ENCODE results near the gene SLC39A2.
"Not testable (repeated sequence)": the region's sequence is repeated elsewhere in the genome, so short reads cannot be mapped to it uniquely, and the experiment has no call there.

Gene SLC39A2

GRCh38 chr14:21025371-21026273 is 26.5 kb downstream of the SLC39A2 start:
- no peak for DNase-seq (ENCODE audit: low read depth)

GRCh38 chr14:21026274-21026987 is 27.3 kb downstream of the SLC39A2 start:
- no peak for DNase-seq (ENCODE audit: low read depth)

- DNase-seq (ENCODE audit: low read depth) = no peak
Measured at GRCh38 chr14:21026988-21027315, 27.9 kb downstream of the SLC39A2 start.

GRCh38 chr14:21029917-21030316 is 30.8 kb downstream of the SLC39A2 start, which contains the start of gene TPPP2:
TSS of gene TPPP2 (plus strand) at chr14:21030217. CDS start at chr14:21030582, 365 bp downstream.
- no peak for DNase-seq (ENCODE audit: low read depth)

GRCh38 chr14:21030531-21030930 is 31.4 kb downstream of the SLC39A2 start:
- DNase-seq (ENCODE audit: low read depth) = no peak

GRCh38 chr14:21032326-21033132 is 33.4 kb downstream of the SLC39A2 start:
- no peak for DNase-seq (ENCODE audit: low read depth)

- no peak for DNase-seq (ENCODE audit: low read depth)
Measured at GRCh38 chr14:21033133-21033698, 34.1 kb downstream of the SLC39A2 start.

GRCh38 chr14:21034707-21035106 is 35.6 kb downstream of the SLC39A2 start, which contains the start of gene RNASE13:
TSS of gene RNASE13 (minus strand) at chr14:21034807. CDS start at chr14:21034288, 519 bp downstream.
- DNase-seq (ENCODE audit: low read depth) = no peak

- no peak for DNase-seq (ENCODE audit: low read depth)
Measured at GRCh38 chr14:21036751-21037150, 37.7 kb downstream of the SLC39A2 start.

- DNase-seq (ENCODE audit: low read depth) = no peak
Measured at GRCh38 chr14:21037156-21037555, 38.1 kb downstream of the SLC39A2 start.

GRCh38 chr14:21038441-21039422 is 39.6 kb downstream of the SLC39A2 start:
- no peak for DNase-seq (ENCODE audit: low read depth)

GRCh38 chr14:21039585-21040369 is 40.7 kb downstream of the SLC39A2 start:
- DNase-seq (ENCODE audit: low read depth) = no peak

GRCh38 chr14:21040370-21040925 is 41.4 kb downstream of the SLC39A2 start:
- no peak for DNase-seq (ENCODE audit: low read depth)

- DNase-seq (ENCODE audit: low read depth) = not testable (repeated sequence)
Measured at GRCh38 chr14:21040941-21041340, 41.8 kb downstream of the SLC39A2 start.

- DNase-seq (ENCODE audit: low read depth) = no peak
Measured at GRCh38 chr14:21041676-21042433, 42.8 kb downstream of the SLC39A2 start, which contains the start of gene RNASE7. TSS of gene RNASE7 (plus strand) at chr14:21042362. CDS start at chr14:21042993, 631 bp downstream.

GRCh38 chr14:21042918-21043317 is 43.8 kb downstream of the SLC39A2 start:
- DNase-seq (ENCODE audit: low read depth) = no peak

GRCh38 chr14:21043387-21043973 is 44.4 kb downstream of the SLC39A2 start:
- DNase-seq (ENCODE audit: low read depth) = no peak

GRCh38 chr14:21043974-21044618 is 45.0 kb downstream of the SLC39A2 start:
- DNase-seq (ENCODE audit: low read depth) = no peak
